Measurements from ENCODE around the gene PAMR1.

DNA sequence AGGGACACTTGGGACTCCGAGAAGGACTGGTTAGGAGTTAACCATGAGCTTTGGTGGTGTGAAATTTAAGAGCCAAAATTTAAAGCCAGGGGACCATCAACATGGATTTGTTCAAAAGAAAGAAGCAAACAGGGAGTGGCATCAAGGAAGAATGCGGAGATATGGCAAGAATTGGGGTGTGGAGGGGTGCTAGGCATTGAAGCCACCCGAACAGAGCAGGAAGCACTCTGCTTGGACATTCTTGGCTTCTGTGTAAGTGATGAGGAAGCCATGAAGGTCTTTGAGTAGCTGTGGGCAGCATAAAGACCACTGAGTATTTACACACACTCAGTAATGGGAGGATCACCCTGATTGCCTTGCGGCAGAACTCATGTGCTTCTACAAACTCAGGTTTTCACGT is 27.2 kb upstream of the PAMR1 start:
- TF ChIP-seq TAF1 (IDR thresholded peaks at IDR 0.05; ENCODE audit: borderline replicate concordance, insufficient read depth, low read length) (no peak), POLR2AphosphoS5 (IDR thresholded peaks at IDR 0.05; ENCODE audit: low read depth, low read length) (no peak), SIN3A (IDR thresholded peaks at IDR 0.05; ENCODE audit: borderline replicate concordance, insufficient read depth, low read length) (no peak), REST (IDR thresholded peaks at IDR 0.05; ENCODE audit: insufficient read depth in 1 of 2, low read depth in 2 of 2, low read length in 2 of 2) (no peak)

All from PFSK-1 (cell line).